IPS-NIHi7 (cell line): ENCODE measurements around the gene FGF11.
A peak's percentile ranks its signal among the peaks of the same experiment; 100 is the strongest.
"Not testable (repeated sequence)": the region's sequence is repeated elsewhere in the genome, so short reads cannot be mapped to it uniquely, and the experiment has no call there.

Experiments used
- DNase-seq: peaks from one replicate; pipeline ENCODE4 v3.0.0; 2012; ENCODE audit warnings: mixed read lengths; ENCODE audit errors: extremely low spot score

The FGF11 gene

DNA sequence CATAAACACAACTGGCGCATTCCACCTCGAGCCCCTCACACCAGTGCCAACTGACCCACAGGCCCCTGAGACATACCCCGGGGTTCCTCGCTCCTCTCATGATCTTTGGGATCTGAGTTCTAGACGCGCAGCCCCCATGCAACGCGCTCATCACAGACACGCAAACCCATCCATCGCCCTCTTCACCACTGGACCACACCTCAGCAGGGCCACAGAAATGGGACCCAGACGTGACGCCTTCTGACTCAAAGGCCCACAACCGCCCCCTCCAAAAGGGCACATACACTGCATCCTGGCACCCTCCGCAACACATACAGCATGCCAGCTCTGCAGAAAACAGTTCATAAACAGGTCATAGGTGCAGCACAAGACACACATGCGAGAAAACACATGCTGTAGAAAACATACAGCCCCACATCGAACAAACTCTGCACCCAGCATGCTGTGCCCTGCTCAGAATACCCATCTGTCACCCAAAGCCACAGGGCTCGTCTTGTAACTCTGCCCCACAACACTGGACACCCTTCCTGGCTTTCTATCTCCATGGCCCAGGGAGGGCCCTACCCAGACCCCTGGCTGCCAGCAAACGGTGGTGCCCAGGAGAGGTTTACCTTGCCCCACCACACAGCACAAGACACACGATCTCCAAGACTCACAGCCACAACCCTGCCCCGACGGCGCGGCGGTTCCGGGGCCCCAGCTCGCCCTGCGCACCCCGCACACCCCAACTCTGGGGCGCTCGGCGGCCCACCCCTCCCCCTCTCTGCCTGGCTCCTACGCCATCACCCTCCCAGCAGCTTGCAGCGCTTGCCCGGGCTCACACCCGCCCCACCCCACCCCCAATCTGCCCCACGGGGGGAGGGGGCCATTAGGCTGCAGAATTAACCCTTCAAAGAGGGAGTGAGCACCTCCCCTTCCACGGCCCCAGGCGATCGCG is 39.2 kb downstream of the FGF11 start:
- DNase-seq: peak; percentile 58

DNA sequence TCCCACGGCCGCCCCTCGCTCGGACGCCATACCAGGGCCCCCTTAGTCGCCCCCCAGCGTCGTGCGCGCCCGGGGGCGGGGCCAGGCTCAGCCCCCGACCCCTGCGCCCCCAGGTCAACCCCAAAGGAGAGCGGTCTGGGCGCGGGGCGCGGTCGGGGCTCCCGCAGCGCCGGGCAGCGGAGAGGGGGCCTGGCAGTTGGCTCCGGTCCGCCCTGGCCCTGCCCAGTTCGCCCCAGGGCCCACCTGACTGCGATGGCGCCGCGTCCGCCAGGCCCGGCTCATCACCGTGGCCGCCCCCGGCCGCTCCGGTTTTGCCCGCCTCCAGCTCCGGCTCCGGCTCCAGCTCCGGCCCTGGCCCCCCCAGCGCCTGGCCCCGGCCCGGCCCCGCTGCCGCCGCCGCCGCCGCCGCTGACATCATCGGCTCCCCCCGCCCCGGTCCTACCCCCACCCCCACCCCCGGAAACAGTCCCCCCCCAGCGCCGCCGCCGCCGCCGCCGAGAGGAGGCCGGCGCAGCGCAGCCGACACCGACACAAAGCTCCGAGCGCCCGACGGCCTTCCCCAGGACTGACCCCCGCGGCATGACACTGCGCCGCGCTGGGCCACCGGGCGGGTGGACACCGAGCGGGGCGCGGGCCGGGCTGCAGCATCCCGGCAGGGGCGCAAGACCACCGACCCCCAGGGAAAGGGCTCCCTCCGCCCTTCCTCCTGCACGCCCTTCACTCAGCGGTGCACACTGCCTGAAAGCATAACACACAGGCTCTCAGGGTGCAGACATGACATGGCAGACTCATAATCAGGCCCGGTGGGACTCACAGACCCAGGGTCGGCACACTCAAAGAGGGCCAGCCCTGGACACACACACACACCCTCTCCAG is 40.1 kb downstream of the FGF11 start, which contains the start of gene ZBTB4:
ZBTB4 (minus strand) TSS at position 419 of the 876 bp plus-strand sequence. CDS start 12,830 bp downstream, outside the sequence.
- peak; percentile 63 for DNase-seq

DNA sequence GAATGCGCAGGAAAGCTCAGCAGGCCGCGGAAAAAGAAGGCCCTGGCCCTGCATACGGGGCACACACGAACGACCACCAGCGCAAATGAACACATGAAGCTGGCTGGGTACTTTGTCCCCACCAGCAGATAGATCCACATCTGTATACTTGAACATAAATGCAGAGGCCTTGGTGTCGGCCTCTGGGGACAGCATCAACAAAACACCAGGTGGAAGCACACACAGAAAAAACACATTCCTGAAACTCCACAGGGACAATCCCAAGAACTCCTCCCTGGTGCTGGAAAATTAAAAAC is 40.7 kb downstream of the FGF11 start:
- no peak for DNase-seq

DNA sequence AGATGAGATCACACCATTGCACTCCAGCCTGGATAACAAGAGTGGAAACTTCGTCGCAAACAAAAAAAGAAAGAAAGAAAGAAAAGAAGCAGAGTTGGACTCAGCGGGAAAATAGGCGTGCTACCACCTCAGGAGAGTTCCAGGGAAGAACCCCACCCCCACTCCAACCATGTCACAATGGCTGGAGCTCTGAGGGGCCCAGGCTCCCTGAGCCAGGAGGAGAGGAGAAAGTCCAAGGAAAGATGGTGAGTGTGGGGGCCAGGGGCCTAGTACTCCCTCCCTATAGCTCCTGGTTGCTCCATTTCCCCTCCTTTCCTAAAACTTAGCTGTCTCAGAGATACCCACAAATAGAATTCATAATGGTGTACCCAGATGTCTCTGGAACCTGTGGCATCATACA is 42.0 kb downstream of the FGF11 start, which contains the start of gene SLC35G6:
SLC35G6 (plus strand) TSS at position 172 of the 400 bp plus-strand sequence; CDS start at position 243, 71 bp downstream.
- not testable (repeated sequence) for DNase-seq

DNA sequence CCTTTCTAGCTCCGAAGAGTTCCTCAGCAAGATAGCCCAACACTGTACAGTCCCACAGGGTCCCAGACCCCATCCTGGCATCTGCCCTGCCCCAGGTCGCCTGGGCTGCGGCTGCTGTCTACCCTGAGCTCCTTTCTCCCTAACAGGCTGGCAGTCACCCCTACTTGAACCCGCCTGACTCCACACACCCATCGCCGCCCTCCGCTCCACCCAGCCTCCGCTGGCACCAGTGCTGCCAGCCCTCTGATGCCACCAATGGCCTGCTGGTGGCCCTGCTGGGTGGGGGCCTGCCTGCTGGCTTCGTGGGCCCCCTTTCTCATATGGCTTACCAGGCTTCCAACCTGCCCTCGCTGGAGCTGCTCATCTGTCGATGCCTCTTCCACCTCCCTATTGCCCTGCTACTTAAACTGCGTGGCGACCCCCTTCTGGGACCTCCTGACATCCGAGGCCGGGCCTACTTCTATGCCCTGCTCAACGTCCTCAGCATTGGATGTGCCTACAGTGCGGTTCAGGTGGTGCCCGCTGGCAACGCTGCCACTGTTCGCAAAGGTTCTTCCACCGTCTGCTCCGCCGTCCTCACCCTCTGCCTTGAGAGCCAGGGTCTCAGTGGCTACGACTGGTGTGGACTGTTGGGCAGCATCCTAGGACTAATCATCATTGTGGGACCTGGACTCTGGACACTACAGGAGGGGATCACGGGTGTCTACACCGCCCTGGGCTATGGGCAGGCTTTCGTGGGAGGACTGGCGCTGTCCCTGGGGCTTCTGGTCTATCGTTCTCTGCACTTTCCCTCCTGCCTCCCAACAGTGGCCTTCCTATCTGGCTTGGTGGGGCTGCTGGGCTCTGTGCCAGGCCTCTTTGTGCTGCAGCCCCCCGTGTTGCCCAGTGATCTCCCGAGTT is 42.8 kb downstream of the FGF11 start:
- not testable (repeated sequence) for DNase-seq

DNA sequence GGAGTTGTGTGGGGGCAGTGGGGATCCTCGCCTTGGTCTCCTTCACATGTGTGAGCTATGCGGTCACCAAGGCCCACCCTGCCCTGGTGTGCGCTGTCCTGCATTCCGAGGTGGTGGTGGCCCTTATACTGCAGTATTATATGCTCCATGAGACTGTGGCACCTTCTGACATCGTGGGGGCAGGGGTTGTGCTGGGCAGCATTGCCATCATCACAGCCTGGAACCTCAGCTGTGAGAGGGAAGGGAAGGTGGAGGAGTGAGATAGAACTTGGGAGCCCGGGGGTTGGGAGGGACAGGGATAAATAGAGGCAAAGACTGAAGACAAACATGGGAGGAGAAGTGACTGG is 43.4 kb downstream of the FGF11 start:
- DNase-seq: not testable (repeated sequence)

DNA sequence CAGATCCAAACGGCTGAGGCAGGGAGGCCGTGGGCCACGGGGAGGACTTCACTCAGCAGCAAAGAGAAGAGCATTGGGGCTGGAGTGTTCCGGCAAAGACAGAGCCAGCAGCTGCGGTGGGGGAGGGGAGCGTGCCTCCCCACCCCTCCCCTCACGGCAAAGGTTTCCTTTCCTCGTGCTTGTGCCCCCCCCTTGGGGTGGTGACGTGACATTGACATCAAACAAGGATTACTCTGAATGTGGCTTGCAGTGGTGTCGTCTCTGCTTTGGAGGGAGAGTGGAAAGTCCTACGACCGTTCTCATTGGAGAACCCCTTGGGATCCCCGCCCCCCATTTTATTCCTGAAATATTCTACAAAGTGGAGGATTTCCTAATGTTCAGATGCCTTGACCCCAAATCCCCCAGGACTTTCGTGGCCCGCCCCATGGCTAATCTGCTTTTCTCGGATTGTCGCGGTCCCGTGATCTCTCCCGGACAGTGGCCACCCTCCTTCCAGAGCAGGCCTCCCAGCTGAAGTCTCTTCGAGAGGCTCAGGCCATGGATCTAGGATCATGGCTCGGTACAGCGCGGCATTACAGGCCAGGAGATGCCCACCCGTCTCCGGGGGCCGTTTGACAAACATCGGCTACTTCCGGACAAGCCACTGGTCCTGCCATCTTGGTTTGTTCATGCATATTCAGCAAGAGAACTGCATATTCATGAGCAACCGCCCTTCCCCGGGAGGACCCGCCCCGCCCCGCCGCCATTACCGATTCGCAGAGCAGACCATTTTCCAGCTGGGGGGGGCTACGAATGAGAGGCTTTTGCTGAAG is 44.1 kb downstream of the FGF11 start:
- DNase-seq: peak; percentile 88

DNA sequence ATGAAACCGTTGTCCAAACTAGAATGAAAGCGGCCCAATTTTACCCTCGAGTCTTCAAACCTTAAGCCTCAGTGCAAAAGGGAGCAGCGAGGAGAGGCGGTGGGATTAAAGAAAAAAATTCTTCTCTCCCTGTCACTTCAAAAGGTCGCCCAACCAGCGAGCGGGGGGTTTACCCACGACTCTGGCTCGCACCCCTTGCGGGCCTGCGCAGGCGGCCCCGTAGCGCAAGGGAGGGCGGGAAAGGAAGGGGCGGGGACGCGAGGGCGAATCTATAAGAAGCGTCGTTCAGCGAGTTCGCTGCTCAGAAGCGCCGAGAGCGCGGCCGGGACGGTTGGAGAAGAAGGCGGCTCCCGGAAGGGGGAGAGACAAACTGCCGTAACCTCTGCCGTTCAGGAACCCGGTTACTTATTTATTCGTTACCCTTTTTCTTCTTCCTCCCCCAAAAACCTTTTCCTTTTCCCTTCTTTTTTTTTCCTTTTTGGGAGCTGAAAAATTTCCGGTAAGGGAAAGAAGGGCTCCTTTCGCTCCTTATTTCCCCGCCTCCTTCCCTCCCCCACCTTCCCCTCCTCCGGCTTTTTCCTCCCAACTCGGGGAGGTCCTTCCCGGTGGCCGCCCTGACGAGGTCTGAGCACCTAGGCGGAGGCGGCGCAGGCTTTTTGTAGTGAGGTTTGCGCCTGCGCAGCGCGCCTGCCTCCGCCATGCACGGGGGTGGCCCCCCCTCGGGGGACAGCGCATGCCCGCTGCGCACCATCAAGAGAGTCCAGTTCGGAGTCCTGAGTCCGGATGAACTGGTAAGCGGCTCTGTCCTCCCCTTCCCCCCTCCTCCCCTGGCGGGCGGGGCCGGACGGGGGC is 45.0 kb downstream of the FGF11 start, which contains the start of gene POLR2A:
POLR2A (plus strand) TSS at position 300 of the 852 bp plus-strand sequence.
- DNase-seq: peak; percentile 98

DNA sequence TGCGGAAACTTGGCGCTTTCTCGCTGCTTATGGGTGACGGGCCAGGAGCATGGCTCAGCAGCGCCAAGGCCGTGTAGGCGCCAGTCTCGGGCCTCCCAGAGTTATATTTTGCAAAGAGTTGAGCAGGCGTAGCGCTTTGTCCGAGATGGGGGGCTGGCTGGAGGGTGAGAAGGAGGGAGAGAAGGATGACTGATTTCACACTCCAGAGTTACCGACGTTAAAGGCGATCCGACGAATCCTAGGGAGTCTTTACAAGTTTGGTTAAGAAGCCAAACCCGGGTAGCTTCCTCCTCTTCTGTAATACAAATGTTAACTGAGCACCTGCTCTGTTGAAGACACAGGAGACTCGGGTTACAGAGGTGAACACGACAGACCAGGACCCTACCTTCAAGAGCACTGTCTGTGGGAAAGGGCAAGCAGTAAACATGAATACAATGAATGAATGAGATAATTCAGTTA is 45.6 kb downstream of the FGF11 start:
- DNase-seq: no peak

DNA sequence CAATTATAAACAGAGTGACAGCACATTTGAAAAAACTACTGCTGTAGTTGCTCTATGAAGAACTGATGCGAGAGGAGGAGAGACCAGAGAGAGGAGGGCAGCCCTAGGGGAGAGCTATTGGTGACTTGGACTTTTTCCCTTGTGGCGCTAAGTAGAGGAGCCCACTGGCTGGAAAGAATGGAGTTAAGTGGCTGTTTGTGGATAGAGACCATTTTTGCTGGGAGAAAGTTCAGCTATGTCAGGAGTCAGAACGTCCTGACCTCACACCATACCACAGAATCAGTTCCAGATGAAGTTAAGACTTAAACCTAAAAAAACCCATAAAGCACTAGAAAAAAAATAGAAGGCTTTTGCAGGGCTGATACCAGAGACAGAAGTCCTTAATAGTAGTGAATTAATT is 46.9 kb downstream of the FGF11 start:
- no peak for DNase-seq

DNA sequence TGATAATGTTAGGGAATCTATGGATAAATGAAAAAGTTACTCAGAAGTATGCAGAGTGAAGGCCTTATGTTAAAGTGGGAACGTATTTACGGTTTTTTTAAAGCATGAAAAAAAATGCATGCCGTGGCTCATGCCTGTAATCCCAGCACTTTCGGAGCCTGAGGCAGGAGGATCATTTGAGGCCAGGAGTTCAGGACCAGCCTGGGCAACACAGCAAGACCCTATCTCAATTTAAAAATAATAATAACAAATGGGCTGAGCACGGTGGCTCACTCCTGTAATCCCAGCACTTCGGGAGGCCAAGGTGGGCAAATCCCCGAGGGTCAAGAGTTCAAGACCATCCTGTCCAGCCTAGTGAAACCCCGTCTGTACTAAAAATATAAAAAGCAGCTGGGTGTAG is 50.8 kb downstream of the FGF11 start:
- no peak for DNase-seq

DNA sequence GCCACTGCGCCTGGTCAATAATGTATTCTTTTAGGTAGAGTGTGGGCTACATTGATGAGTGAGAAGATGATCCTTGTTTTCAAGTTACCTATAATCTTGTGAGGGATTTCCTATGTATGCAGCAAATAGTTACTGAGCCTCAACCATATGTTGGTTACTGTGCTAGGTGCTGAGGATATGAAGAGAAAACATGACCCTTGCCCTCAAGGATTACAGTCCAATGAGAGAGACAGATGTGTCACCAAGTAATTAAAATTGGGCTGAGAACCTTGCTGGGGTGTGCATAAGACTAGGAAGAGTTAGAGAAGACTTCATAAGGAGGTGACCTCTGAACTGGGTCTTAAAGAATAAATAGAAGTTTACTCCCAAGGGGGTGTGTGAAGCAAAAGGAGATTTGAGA is 52.3 kb downstream of the FGF11 start:
- DNase-seq: no peak

DNA sequence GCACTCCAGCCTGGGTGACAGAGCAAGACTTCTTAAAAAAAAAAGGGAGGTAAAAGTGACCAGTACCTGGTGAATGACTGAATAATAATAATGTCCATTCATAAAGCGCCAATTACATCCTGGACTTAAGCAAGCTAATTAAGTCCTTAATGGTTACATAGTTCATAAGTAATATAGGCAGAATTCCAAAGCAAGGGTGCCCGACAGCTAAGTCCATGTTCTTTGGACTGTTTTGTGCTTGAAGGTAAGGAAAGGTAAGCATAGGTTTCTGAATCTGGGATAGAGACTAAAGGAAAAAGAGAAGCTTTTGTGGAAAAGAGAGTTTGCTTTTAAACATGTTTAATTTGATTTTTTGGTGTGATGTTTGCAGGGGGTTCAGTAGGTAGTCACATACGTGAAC is 54.6 kb downstream of the FGF11 start:
- no peak for DNase-seq
